Panc1 (cell line): Measurements from ENCODE around the gene UFSP2. TPM values are rescaled to one million over a fixed set of nuclear protein-coding genes. Genes with fewer than 3 reads are reported as not detected.

ENCODE experiments used
- ATAC-seq: fragments of 200-7000 bp; cut with Tn5 transposase; 2 replicates; pipeline ENCODE4 v1.9.1; 2020; ENCODE audit warnings: mild to moderate bottlenecking, moderate library complexity
- BruUV-seq: library from RNA; stranded (reverse); fragments of 400-500 nt; replicated peaks from 2 replicates; lab custom pipeline; 2021; lab: Mats Ljungman, UMichigan
- CTCF ChIA-PET: fragments of 300-600 bp; sonication (Branson Sonifier 250); formaldehyde crosslinking; loops from one replicate; lab custom pipeline; 2022; ENCODE audit warnings: antibody characterized with exemption; lab: Charles Lee
- POLR2A ChIA-PET: fragments of 300-600 bp; sonication (Branson Sonifier 250); formaldehyde crosslinking; loops from one replicate; lab custom pipeline; 2022; ENCODE audit warnings: antibody characterized with exemption; lab: Charles Lee
- DNase-seq: peaks from one replicate; pipeline ENCODE4 v3.0.0-alpha.2; 2010; ENCODE audit warnings: low read depth, low spot score
- H3K27ac ChIP-seq: 2 replicates; pipeline ENCODE4 v1.5.1; 2011; ENCODE audit warnings: mild to moderate bottlenecking, low read length, inconsistent platforms
- H3K27me3 ChIP-seq: fragments of 200-500 bp; sonication (Bioruptor generic); 2 replicates; pipeline ENCODE4 v1.6.0; 2014; ENCODE audit warnings: low read length, inconsistent platforms; ENCODE audit not compliant: control insufficient read depth, insufficient read depth
- H3K36me3 ChIP-seq: fragments of 200-500 bp; sonication (Bioruptor generic); 2 replicates; pipeline ENCODE4 v1.5.1; 2014; ENCODE audit warnings: inconsistent platforms, mild to moderate bottlenecking, low read length, moderate library complexity; ENCODE audit not compliant: control insufficient read depth, insufficient read depth
- H3K4me1 ChIP-seq: 2 replicates; pipeline ENCODE4 v1.5.1; 2011; ENCODE audit warnings: inconsistent platforms, mild to moderate bottlenecking, low read length, moderate library complexity; ENCODE audit not compliant: control insufficient read depth, insufficient read depth
- H3K4me3 ChIP-seq, 2 experiments: 2 replicates each; pipeline ENCODE4 v1.5.1; 2011 to 2012; ENCODE audit warnings: low read depth in 2 of 2, low read length in 2 of 2, mild to moderate bottlenecking in 2 of 2, inconsistent platforms in 1 of 2, moderate library complexity in 1 of 2
- H3K9me3 ChIP-seq: fragments of 200-500 bp; sonication (Bioruptor generic); 2 replicates; pipeline ENCODE4 v1.5.1; 2014; ENCODE audit warnings: low read depth, mild to moderate bottlenecking, inconsistent platforms, low read length, moderate library complexity; ENCODE audit not compliant: control insufficient read depth, insufficient read depth
- CTCF ChIP-seq: fragments of 450-650 bp; IDR thresholded peaks from 2 replicates; pipeline ENCODE4 v1.5.1; 2017; ENCODE audit warnings: mild to moderate bottlenecking
- POLR2AphosphoS5 ChIP-seq: IDR thresholded peaks from 2 replicates; pipeline ENCODE4 v1.6.1; 2012; ENCODE audit warnings: mild to moderate bottlenecking, low read depth, low read length, moderate library complexity
- REST ChIP-seq, 2 experiments: IDR thresholded peaks; 2 replicates each; pipeline ENCODE4 v1.6.1; 2011 to 2012; ENCODE audit warnings: low read depth in 2 of 2, control low read depth in 1 of 2, low read length in 1 of 2, mild to moderate bottlenecking in 1 of 2, moderate library complexity in 1 of 2; ENCODE audit not compliant: insufficient read depth in 1 of 2
- SIN3A ChIP-seq: IDR thresholded peaks from 2 replicates; pipeline ENCODE4 v1.6.1; 2012; ENCODE audit warnings: low read depth, mild to moderate bottlenecking, low read length, moderate library complexity, borderline replicate concordance; ENCODE audit not compliant: insufficient read depth
- TCF7L2 ChIP-seq: IDR thresholded peaks from 2 replicates; pipeline ENCODE4 v1.6.1; 2011; ENCODE audit warnings: mild to moderate bottlenecking, low read depth, low read length, inconsistent platforms
- in situ Hi-C: cut with HindIII; loops from 2 replicates; pipeline ENCODE4 v1.10.0; 2016; ENCODE audit warnings: low sequenced_read_pairs, low pct_unique_long_range_greater_than_20kb
- intact Hi-C: fragments of 100-400 bp; cut with micrococcal nuclease; formaldehyde crosslinking; loops from one replicate; pipeline ENCODE4 v1.10.0; 2022; ENCODE audit not compliant: unreplicated experiment
- total RNA-seq: library from RNA; stranded (reverse); gene quantifications from one replicate; pipeline ENCODE4 v1.2.1, GENCODE V29; 2021; ENCODE audit not compliant: unreplicated experiment

Gene UFSP2
- total RNA-seq, 1 experiment from 2014 or later = 17.0 TPM

- H3K36me3 ChIP-seq = no peaks in the 10 kb centered on the region
- ATAC-seq (no peak), DNase-seq (no peak)
- BruUV-seq = no TSS peak
- in situ Hi-C loops (no loop called here), intact Hi-C loops (no loop called here)
- H3K9me3 ChIP-seq = no peaks in the 10 kb centered on the region
- H3K4me3 ChIP-seq = no peak overlapping the region
- H3K4me1 ChIP-seq = no peaks in the 10 kb centered on the region
- POLR2A ChIA-PET = no interaction called here
- H3K27me3 ChIP-seq = no peaks in the 10 kb centered on the region
- H3K27ac ChIP-seq = no peak overlapping the region
- CTCF ChIA-PET = no interaction called here
- no peak for TF ChIP-seq CTCF
- TF ChIP-seq POLR2AphosphoS5 = no peak
- no peak for TF ChIP-seq SIN3A
- TF ChIP-seq TCF7L2 = no peak
- no peak for TF ChIP-seq REST (IDR thresholded peaks at IDR 0.05; ENCODE audit: insufficient read depth in 1 of 2, low read depth in 2 of 2, low read length in 1 of 2)
Measured at GRCh38 chr4:185371702-185372101, 54.1 kb downstream of the UFSP2 start.

- DNase-seq = no peak
- ChIA-PET POLR2A (no interaction called here), CTCF (no interaction called here)
- Histone ChIP-seq H3K36me3 (no peaks in the 10 kb centered on the region), H3K27me3 (no peaks in the 10 kb centered on the region), H3K27ac (no peak overlapping the region), H3K4me1 (no peaks in the 10 kb centered on the region), H3K4me3 (no peak overlapping the region), H3K9me3 (no peaks in the 10 kb centered on the region)
- no peak for ATAC-seq
- intact Hi-C loops = no loop called here
- in situ Hi-C loops = no loop called here
- BruUV-seq = no TSS peak
- TF ChIP-seq POLR2AphosphoS5 = no peak
- TF ChIP-seq CTCF = no peak
Measured at GRCh38 chr4:185370268-185370949, 55.4 kb downstream of the UFSP2 start.
